ENCODE measurements around the gene TBX2. TPM values are rescaled to one million over a fixed set of nuclear protein-coding genes. Genes with fewer than 3 reads are reported as not detected.

TBX2 gene
- total and polyA plus RNA-seq, 2 of the 13 experiments (the other 11 are each of a cell fraction or from before 2014, with no cell fraction given) = 2.8 to 15.3 TPM

- TF ChIP-seq AKNA (CRISPR knock-in tag; IDR thresholded peaks at IDR 0.05; ENCODE audit: borderline replicate concordance) (no peak), BATF2 (CRISPR knock-in tag; IDR thresholded peaks at IDR 0.05) (no peak), ZNF326 (CRISPR knock-in tag; IDR thresholded peaks at IDR 0.05; ENCODE audit: borderline replicate concordance) (peak; percentile 46; the same call in 1 of the 2 replicates), BORCS8-MEF2B (CRISPR knock-in tag; IDR thresholded peaks at IDR 0.05) (peak; percentile 86; the same call in 1 of the 2 replicates), ZNF773 (CRISPR knock-in tag; IDR thresholded peaks at IDR 0.05; ENCODE audit: borderline replicate concordance) (peak; percentile 58; the same call in 1 of the 2 replicates), ZBTB46 (CRISPR knock-in tag; IDR thresholded peaks at IDR 0.05; ENCODE audit: borderline replicate concordance) (no peak), ZNF629 (CRISPR knock-in tag; conservative IDR thresholded peaks at IDR 0.05) (no peak), ZBTB7A (CRISPR knock-in tag; IDR thresholded peaks at IDR 0.05) (no peak), CEBPB (IDR thresholded peaks at IDR 0.05; ENCODE audit: borderline replicate concordance, low read depth, low read length) (no peak), SMC3 (IDR thresholded peaks at IDR 0.05; ENCODE audit: low read length) (no peak; the same call in 1 of the 2 replicates), ZUFSP (CRISPR knock-in tag; IDR thresholded peaks at IDR 0.05; ENCODE audit: borderline replicate concordance) (no peak), GLMP (CRISPR knock-in tag; IDR thresholded peaks at IDR 0.05; ENCODE audit: borderline replicate concordance) (no peak), ZFP36L1 (CRISPR knock-in tag; IDR thresholded peaks at IDR 0.05) (no peak)
- TF ChIP-seq, protein P1, sequence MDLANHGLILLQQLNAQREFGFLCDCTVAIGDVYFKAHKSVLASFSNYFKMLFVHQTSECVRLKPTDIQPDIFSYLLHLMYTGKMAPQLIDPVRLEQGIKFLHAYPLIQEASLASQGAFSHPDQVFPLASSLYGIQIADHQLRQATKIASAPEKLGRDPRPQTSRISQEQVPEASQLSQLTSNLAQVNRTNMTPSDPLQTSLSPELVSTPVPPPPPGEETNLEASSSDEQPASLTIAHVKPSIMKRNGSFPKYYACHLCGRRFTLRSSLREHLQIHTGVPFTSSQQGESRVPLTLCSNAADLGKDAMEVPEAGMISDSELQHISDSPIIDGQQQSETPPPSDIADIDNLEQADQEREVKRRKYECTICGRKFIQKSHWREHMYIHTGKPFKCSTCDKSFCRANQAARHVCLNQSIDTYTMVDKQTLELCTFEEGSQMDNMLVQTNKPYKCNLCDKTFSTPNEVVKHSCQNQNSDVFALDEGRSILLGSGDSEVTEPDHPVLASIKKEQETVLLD (CRISPR knock-in tag; IDR thresholded peaks at IDR 0.05; ENCODE audit: low read depth) = no peak
- TF ChIP-seq, protein P2, sequence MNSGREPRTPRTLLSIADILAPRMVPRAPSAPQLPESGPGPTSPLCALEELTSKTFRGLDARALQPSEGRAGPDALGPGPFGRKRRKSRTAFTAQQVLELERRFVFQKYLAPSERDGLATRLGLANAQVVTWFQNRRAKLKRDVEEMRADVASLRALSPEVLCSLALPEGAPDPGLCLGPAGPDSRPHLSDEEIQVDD (CRISPR knock-in tag; IDR thresholded peaks at IDR 0.05; ENCODE audit: borderline replicate concordance) = 0 out of 2 replicates have a peak, but pooled peaks have one; percentile 24
Observed at GRCh38 chr17:61409301-61410112, 9.9 kb downstream of the TBX2 start (continued).
